ENCODE results near the gene TMEM40.
A peak's percentile ranks its signal among the peaks of the same experiment; 100 is the strongest.
"Not testable (repeated sequence)": the region's sequence is repeated elsewhere in the genome, so short reads cannot be mapped to it uniquely, and the experiment has no call there.

GRCh38 chr3:12787346-12787745, 28.3 kb upstream of the TMEM40 start:
- TF ChIP-seq CBX5 (CRISPR knock-in tag; IDR thresholded peaks at IDR 0.05; ENCODE audit: borderline replicate concordance); ZNF543 (CRISPR knock-in tag; IDR thresholded peaks at IDR 0.05); TCF12 (IDR thresholded peaks at IDR 0.05); TCF12 (CRISPR knock-in tag; IDR thresholded peaks at IDR 0.05); EZH2 (conservative IDR thresholded peaks at IDR 0.05; ENCODE audit: low read depth, low read length); CHD2 (IDR thresholded peaks at IDR 0.05; ENCODE audit: low read depth, low read length); SMAD3 (CRISPR knock-in tag; IDR thresholded peaks at IDR 0.05); ZNF597 (CRISPR knock-in tag; IDR thresholded peaks at IDR 0.05); FOXA3 (CRISPR knock-in tag; IDR thresholded peaks at IDR 0.05); ZNF747 (CRISPR knock-in tag; IDR thresholded peaks at IDR 0.05; ENCODE audit: borderline replicate concordance); PHF5A (CRISPR knock-in tag; IDR thresholded peaks at IDR 0.05; ENCODE audit: low read depth, unreplicated experiment); USF2 (IDR thresholded peaks at IDR 0.05; ENCODE audit: low read depth, low read length); USF2 (CRISPR knock-in tag; IDR thresholded peaks at IDR 0.05; ENCODE audit: borderline replicate concordance): not testable (repeated sequence)
- peak; percentile 64 for TF ChIP-seq CTCF (CRISPR knock-in tag; IDR thresholded peaks at IDR 0.05)
